Cerebellar nuclear complex (tissue), 1 donor: ENCODE results near the gene AP1B1.

ENCODE experiments used
- DNase-seq, 2 experiments: peaks; one replicate each; lab custom pipeline; 2025; lab: John Stamatoyannopoulos, UW

AP1B1 gene

GRCh38 chr22:29313126-29313575 lies 75.2 kb downstream of the AP1B1 start:
- no peak for DNase-seq

GRCh38 chr22:29312218-29313125 lies 75.9 kb downstream of the AP1B1 start:
- DNase-seq = no peak

- DNase-seq = no peak
Measured at GRCh38 chr22:29311464-29312217, 76.7 kb downstream of the AP1B1 start.

- no peak for DNase-seq
Measured at GRCh38 chr22:29310863-29311339, 77.5 kb downstream of the AP1B1 start.

- no peak for DNase-seq
Measured at GRCh38 chr22:29310065-29310862, 78.1 kb downstream of the AP1B1 start.

GRCh38 chr22:29309332-29310064 lies 78.9 kb downstream of the AP1B1 start:
- DNase-seq = no peak

GRCh38 chr22:29308791-29309262 lies 79.5 kb downstream of the AP1B1 start:
- no peak for DNase-seq

GRCh38 chr22:29308148-29308790 lies 80.1 kb downstream of the AP1B1 start:
- no peak for DNase-seq

- DNase-seq = no peak
Measured at GRCh38 chr22:29307596-29308147, 80.7 kb downstream of the AP1B1 start.

GRCh38 chr22:29306835-29307595 lies 81.4 kb downstream of the AP1B1 start:
- DNase-seq = no peak

- no peak for DNase-seq
Measured at GRCh38 chr22:29306175-29306834, 82.1 kb downstream of the AP1B1 start, which contains the start of gene GAS2L1. Gene GAS2L1 (plus strand): TSS chr22:29306650. CDS start chr22:29308106, 1,456 bp downstream.

- peak in 1 of 2 experiments; percentile 3 for DNase-seq
Measured at GRCh38 chr22:29305836-29306174, 82.6 kb downstream of the AP1B1 start.

GRCh38 chr22:29302681-29303465 lies 85.5 kb downstream of the AP1B1 start:
- no peak for DNase-seq

- no peak for DNase-seq
Measured at GRCh38 chr22:29302402-29302680, 86.0 kb downstream of the AP1B1 start.

- peak in 1 of 2 experiments; percentile 43 for DNase-seq
Measured at GRCh38 chr22:29301716-29302401, 86.5 kb downstream of the AP1B1 start.

- no peak for DNase-seq
Measured at GRCh38 chr22:29300807-29301601, 87.4 kb downstream of the AP1B1 start.

- no peak for DNase-seq
Measured at GRCh38 chr22:29300467-29300806, 87.9 kb downstream of the AP1B1 start.
